Esophagus squamous epithelium (tissue), 5 donors: ENCODE results near the gene ODF4. TPM values are rescaled to one million over a fixed set of nuclear protein-coding genes. Genes with fewer than 3 reads are reported as not detected.

Experiments
- DNase-seq: peaks from one replicate; lab custom pipeline; 2025; lab: John Stamatoyannopoulos, UW
- H3K27ac ChIP-seq, 4 donors: fragments of 200-600 bp; sonication (generic); one replicate each; pipeline ENCODE4 v1.5.1; 2016 to 2019; ENCODE audit warnings: mild to moderate bottlenecking in 1 of 4
- H3K27me3 ChIP-seq, 4 donors: fragments of 200-600 bp; sonication (generic); 1 replicate in 3 of 4; 2 replicates in 1 of 4; pipeline versions ENCODE4 v1.5.1 to v1.6.0; 2017 to 2021; ENCODE audit warnings: antibody characterized with exemption in 1 of 4
- H3K36me3 ChIP-seq, 3 donors: fragments of 200-600 bp; sonication (generic); one replicate each; pipeline ENCODE4 v1.5.1; 2016 to 2019
- H3K4me1 ChIP-seq, 3 donors: fragments of 200-600 bp; sonication (generic); one replicate each; pipeline ENCODE4 v1.5.1; 2017 to 2019
- H3K4me3 ChIP-seq, 4 donors: fragments of 200-600 bp; sonication (generic); 1 replicate in 3 of 4; 2 replicates in 1 of 4; pipeline ENCODE4 v1.5.1; 2016 to 2019; ENCODE audit warnings: mild to moderate bottlenecking in 2 of 4, moderate library complexity in 1 of 4
- H3K9me3 ChIP-seq, 3 donors: fragments of 200-600 bp; sonication (generic); one replicate each; pipeline ENCODE4 v1.5.1; 2016 to 2019
- CTCF ChIP-seq, 6 experiments: fragments of 450-650 bp in 4 of 6; fragments of 200-600 bp in 2 of 6; sonication (generic) in 2 of 6; IDR thresholded peaks; one replicate each; pipeline ENCODE4 v1.5.1; 2016 to 2019; ENCODE audit warnings: antibody characterized with exemption in 6 of 6, mild to moderate bottlenecking in 4 of 6, moderate library complexity in 4 of 6
- POLR2A ChIP-seq, 4 donors: fragments of 450-650 bp; IDR thresholded peaks; one replicate each; pipeline ENCODE4 v1.6.1; 2017; ENCODE audit warnings: antibody characterized with exemption in 4 of 4, mild to moderate bottlenecking in 4 of 4, moderate library complexity in 3 of 4
- WGBS, 2 donors: methylation state at CpG; one replicate each; pipeline ENCODE4 v1.1.5; 2018; 5-methylcytosine and 5-hydroxymethylcytosine counted together
- intact Hi-C: fragments of 100-400 bp; cut with DNase I; formaldehyde crosslinking; loops from one replicate; pipeline ENCODE4 v1.15.0; 2022
- total RNA-seq, 4 donors: library from RNA; depleted of rRNA; stranded (reverse); fragments of >200 nt; gene quantifications; one replicate each; pipeline ENCODE4 v1.1.0, GENCODE V29; 2016
- donor health status: DM: yes; HTN: yes; CAD: no.

Gene ODF4
- total RNA-seq, 4 donors from 2014 or later = not detected

- intact Hi-C loops = no loop called here
- peaks cover 0 to 11% (median 2%) of the 10 kb centered on the region in 3 donors for H3K4me1 ChIP-seq
- no peak for DNase-seq
These were observed 18.3 kb downstream of the ODF4 start for GRCh38 chr17:8357910-8358309.

GRCh38 chr17:8359769-8360168 lies 20.1 kb downstream of the ODF4 start:
- TF ChIP-seq POLR2A (IDR thresholded peaks at IDR 0.05) (no peak), CTCF (IDR thresholded peaks at IDR 0.05) (no peak)
- 46 to 50% methylated on average over 5 of the region's 5 CpGs for WGBS, 2 donors
- Histone ChIP-seq H3K36me3 (peaks cover 0 to 8% (median 0%) of the 10 kb centered on the region in 3 donors), H3K9me3 (no peaks in the 10 kb centered on the region), H3K4me1 (peaks cover 0 to 11% (median 2%) of the 10 kb centered on the region in 3 donors), H3K4me3 (no peak overlapping the region), H3K27ac (peak overlapping the region in 3 of 4 donors; percentile 36 to 71 (median 45)), H3K27me3 (no peaks in the 10 kb centered on the region)
- intact Hi-C loops = no loop called here
- no peak for DNase-seq

More at GRCh38 chr17:8357910-8358309, 18.3 kb downstream of the ODF4 start:
- H3K36me3 ChIP-seq = no peaks in the 10 kb centered on the region
- H3K27me3 ChIP-seq = no peaks in the 10 kb centered on the region
- WGBS, 2 donors = 94 to 95% methylated on average over 3 of the region's 3 CpGs
- no peak for TF ChIP-seq CTCF (IDR thresholded peaks at IDR 0.05)
- no peak overlapping the region for H3K27ac ChIP-seq
- no peaks in the 10 kb centered on the region for H3K9me3 ChIP-seq
- H3K4me3 ChIP-seq = no peak overlapping the region

- no peaks in the 10 kb centered on the region for H3K27me3 ChIP-seq
These were observed 20.6 kb downstream of the ODF4 start for GRCh38 chr17:8360260-8360659.

GRCh38 chr17:8360751-8361150 lies 21.1 kb downstream of the ODF4 start:
- DNase-seq = no peak
- Histone ChIP-seq H3K36me3 (peaks cover 0 to 17% (median 0%) of the 10 kb centered on the region in 3 donors), H3K27me3 (no peaks in the 10 kb centered on the region), H3K9me3 (no peaks in the 10 kb centered on the region), H3K4me1 (peaks cover 0 to 11% (median 2%) of the 10 kb centered on the region in 3 donors), H3K4me3 (no peak overlapping the region), H3K27ac (peak overlapping the region in 3 of 4 donors; percentile 11 to 22 (median 18))
- WGBS, 2 donors = 60% methylated on average over 3 of the region's 3 CpGs
- TF ChIP-seq CTCF (IDR thresholded peaks at IDR 0.05) (no peak), POLR2A (IDR thresholded peaks at IDR 0.05) (no peak)
- intact Hi-C loops = no loop called here

More at GRCh38 chr17:8360260-8360659, 20.6 kb downstream of the ODF4 start:
- peak overlapping the region in 2 of 4 donors; percentile 22 to 45 for H3K27ac ChIP-seq
- no peaks in the 10 kb centered on the region for H3K9me3 ChIP-seq
- no peak overlapping the region for H3K4me3 ChIP-seq
- TF ChIP-seq CTCF (IDR thresholded peaks at IDR 0.05) (no peak), POLR2A (IDR thresholded peaks at IDR 0.05) (no peak)
- H3K4me1 ChIP-seq = peaks cover 0 to 11% (median 2%) of the 10 kb centered on the region in 3 donors
- DNase-seq = no peak
- peaks cover 0 to 13% (median 0%) of the 10 kb centered on the region in 3 donors for H3K36me3 ChIP-seq
- intact Hi-C loops = no loop called here
- 38 to 39% methylated on average over 3 of the region's 3 CpGs for WGBS, 2 donors

- intact Hi-C loops = no loop called here
- H3K9me3 ChIP-seq = no peaks in the 10 kb centered on the region
- no peak overlapping the region for H3K27ac ChIP-seq
- H3K4me1 ChIP-seq = peaks cover 0 to 11% (median 2%) of the 10 kb centered on the region in 3 donors
- H3K36me3 ChIP-seq = peaks cover 0 to 17% (median 0%) of the 10 kb centered on the region in 3 donors
- H3K27me3 ChIP-seq = no peaks in the 10 kb centered on the region
- TF ChIP-seq CTCF (IDR thresholded peaks at IDR 0.05) (no peak), POLR2A (IDR thresholded peaks at IDR 0.05) (no peak)
- no peak for DNase-seq
- WGBS, 2 donors = 84 to 90% methylated on average over 4 of the region's 4 CpGs
- no peak overlapping the region for H3K4me3 ChIP-seq
These were observed 23.2 kb downstream of the ODF4 start for GRCh38 chr17:8362651-8363332.
